ENCODE data around the gene SRGAP2B. TPM values are rescaled to one million over a fixed set of nuclear protein-coding genes. Genes with fewer than 3 reads are reported as not detected.
"Not testable (repeated sequence)": the region's sequence is repeated elsewhere in the genome, so short reads cannot be mapped to it uniquely, and the experiment has no call there.

SRGAP2B gene
- total RNA-seq, 1 experiment from 2014 or later, result 45.0 TPM

DNA sequence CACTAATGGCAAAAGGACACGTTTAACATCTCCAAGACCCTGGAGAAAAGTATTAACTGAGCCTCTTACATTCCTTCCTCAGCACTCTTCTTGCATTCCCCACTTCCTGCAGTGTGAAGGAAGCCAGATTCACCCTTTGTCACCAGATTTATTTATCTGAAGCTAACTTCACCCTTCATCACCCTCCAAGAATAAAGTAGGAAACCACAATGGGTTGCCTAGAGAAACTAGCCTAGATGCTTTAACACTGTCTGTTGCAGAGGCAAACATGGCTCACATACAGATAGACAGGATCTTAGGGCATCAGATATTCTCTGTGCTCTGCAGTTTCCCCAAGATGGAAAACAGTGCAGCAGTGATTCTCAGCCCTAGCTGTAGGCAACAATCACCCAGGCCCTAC lies 147.6 kb downstream of the SRGAP2B start:
- DNase-seq (ENCODE audit: low read depth), result not testable (repeated sequence)

DNA sequence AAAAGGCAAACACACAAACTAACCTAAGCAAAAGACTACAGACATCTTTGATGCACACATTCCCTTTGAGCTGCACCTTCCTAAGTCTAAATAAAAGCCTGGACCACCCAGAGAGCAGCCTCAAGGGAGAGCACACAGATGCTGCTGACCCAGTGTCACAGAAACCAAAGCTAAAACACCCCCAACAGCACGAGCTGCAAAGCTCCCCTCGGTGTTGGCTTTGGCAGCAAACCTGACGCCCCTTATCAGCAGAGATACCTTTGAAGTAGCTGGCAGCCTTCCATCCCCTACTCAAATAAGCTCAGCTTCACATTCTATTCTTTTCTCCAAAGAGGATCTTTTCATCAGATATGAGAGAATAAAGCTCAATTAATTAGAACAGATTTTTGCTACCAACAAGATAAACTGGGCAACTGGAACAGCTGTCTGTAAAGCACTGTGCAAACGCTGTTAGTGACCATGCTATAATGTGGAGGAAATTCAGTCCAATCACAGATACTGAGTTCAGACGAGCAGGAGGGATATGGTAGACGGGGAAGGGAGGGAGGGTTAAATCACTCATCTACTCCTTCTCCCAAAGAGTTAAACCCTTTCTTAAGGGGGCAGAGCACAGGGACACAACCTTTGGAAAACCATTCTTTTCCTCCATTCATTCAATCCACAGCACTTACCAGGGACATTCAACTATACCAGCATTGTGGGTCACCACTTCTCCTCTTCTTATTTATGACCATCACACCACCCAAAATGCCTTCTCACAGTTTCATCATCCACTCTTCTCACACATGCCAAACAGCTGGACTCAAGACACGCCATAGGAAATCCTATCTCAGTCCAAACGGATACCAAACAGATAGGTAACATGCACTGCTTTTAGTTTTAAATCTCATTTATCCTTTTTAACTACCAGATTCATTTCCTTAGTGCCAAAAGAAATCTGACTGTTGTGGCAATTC lies 148.3 kb downstream of the SRGAP2B start:
- not testable (repeated sequence) for DNase-seq (ENCODE audit: low read depth)

DNA sequence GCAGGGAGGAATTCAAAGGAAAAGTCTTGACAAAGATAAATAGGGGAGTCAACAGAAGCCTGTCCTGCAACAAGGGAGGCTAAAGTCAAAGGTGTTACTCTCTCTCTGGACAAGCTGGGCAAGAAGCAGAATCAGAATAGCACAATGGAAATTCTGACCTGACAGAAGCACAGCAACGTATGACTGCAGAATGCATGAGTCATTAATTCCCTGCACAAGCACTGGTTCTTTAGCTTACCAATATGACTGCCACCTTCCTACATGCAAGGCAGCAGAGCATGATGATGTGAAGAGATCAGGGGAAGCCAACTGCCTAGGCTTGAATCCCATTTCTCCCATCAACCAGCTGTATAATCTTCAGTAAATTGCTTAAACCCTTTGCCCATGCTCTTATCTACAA lies 153.4 kb downstream of the SRGAP2B start:
- DNase-seq (ENCODE audit: low read depth), result not testable (repeated sequence)

DNA sequence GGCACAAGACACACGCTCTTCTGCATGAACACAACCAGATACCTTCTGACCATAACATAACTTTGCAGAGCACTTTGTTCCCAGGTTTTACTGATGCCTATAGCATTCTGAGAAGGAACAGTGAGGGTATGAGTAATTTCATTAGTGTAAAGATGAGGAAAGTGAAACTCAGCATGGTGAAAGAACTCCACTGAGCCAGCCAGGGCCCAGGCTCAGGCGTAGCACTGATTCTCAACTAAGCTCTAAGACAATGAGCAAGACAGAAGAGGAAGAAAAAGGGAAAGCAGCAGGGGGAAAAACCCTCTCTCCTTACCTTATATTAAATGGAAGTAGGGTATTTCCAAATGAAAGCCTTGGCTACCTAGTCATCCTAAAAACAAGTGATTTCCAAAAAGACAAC lies 155.1 kb downstream of the SRGAP2B start:
- DNase-seq (ENCODE audit: low read depth), result not testable (repeated sequence)

DNA sequence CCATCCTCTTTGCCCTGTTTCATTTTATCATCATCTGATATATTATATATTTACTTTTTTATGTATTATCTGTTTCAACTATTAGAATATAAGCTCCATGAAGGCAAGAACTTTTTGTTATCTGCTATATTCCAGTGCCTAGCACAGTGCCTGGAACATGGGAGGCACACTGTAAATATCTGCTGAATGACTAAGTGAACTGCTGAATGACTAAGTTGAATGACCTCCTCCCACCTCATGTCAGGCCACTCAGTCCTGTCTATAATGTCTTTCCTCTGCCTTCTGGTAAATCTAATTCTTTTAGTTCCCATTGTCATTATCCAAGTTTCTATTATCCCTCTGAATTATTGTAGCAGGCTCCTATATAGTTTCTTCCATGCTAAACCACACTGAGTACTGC lies 156.5 kb downstream of the SRGAP2B start:
- DNase-seq (ENCODE audit: low read depth), result not testable (repeated sequence)

DNA sequence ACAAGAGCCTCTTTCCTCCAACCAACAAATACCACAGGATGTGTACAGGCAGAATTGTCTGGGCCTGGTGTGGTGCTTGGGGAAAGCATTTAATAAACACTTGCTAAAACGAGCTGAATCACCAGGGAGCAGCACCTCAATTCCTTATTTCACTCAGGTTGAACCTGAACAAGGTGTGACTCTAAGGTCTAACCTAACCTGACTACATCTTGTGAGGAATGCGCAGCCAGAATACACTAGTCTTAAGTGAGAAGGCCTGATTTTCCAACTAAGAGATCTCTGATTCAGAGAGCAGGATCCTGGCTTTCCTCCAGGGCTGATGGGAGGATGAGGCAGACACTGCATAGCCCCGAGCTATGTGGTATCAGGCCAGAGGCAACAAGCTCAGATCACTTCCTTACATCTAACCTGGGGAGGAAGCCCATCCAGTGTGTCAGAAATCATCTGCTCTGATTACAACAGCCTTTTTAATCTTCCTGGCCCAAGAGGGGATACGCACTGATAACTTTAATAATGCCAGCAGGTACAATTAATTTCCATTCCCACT lies 158.9 kb downstream of the SRGAP2B start:
- DNase-seq (ENCODE audit: low read depth), result not testable (repeated sequence)

DNA sequence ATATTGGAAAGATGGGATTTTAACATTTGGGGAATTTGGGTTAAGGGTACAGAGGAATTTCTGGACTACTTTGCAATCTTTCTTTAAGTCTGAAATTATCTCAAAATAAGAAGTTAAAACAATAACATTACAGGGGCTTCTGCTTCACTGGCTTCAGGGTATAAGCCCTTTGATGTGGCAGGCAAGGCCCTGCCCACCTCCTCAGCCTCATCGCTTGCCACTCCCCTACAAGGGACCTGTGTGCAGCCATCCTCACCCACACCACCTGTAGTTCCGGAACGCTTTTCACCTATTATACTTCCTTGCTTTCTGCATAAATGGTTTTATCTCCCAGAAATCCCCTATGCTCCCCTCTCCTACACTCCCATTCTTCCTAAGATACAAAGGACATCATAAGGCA lies 159.8 kb downstream of the SRGAP2B start:
- not testable (repeated sequence) for DNase-seq (ENCODE audit: low read depth)

DNA sequence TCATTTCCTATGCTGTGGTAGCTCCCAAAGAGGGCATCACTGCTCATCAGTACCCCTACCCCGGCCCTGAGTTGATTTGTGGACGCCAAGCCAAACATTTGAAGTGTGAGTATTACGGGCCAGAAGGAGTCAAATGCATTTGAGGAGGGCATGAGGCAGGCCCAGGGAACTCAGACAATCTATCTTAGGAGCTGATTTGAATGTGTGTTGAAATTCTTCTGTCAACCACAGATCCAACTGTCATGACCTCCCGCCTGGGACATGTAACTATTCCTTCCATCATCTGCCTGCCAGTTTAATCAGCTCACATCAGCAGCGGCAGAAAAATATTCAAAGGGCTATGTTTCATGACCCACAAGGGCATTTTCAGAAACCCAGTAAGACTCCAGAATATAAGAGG lies 162.1 kb downstream of the SRGAP2B start:
- not testable (repeated sequence) for DNase-seq (ENCODE audit: low read depth)

DNA sequence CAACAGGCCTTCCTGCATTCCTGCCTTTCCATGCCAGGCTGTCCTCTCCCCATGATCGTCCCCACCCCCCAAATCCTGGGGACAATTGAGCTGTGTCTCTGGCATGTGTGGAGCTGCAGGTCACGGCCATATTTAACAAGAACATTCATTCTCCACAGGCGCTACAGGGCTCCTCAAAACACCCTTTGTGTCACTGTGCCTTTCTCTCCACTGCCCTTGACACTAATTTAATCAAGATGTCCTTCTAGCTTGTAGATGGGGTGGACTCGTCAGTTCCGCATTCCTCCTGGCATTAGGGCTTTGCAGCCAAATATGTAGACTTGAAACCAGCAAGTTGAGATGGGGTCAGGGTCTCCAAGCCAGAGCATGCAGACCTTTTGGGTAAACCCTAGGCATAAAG lies 163.0 kb downstream of the SRGAP2B start:
- peak; percentile 23 for DNase-seq (ENCODE audit: low read depth)

DNA sequence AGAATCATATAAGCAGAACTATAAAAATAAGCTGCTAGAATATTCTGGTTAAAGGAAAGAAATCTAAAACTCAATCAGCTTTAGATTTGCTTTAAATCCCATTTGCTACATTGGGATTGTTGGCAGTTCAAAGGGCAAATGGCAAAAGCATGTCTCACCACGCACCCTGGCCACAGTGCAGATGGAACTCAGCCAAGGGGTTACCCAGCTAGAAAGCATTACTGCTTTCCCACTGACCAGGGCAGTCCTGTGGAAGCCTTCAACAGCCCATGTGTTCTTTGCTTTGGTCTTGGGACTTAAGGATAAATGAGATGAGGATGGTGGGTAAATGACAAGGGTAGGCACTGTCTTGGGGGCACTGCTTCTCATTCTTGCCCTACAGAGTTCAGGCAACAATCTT lies 163.6 kb downstream of the SRGAP2B start:
- peak; percentile 24 for DNase-seq (ENCODE audit: low read depth)

DNA sequence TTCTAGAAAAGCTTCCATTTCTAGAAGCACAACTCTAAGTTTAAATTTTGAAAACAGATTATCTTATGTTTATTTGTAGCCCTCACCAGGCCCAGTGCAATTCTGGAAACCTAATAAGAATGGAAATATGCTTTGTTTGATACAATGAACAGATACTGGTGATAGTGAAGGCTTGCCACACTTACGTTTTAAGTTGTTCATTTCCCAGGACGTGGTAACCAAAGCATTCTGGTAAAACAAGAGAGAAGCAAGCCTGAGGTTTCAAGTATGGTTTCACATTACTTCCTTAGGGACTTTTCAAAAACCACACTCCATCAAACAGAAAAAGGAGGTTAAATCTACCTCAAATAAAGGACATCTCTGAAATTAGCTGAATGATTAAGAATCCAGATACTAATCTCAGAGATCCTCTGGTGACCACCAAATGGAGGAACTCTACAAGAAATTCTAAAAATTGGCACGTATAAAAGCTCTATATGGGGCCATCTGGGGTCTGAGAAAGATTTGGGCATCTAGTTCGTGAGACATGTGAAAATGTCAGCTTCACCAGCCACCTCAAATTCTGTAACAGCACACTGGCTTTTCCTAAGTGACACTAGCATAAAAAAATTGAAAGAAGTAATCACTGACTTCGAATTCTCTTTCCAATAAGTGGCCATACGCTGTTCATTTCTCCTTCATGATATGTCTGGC lies 164.9 kb downstream of the SRGAP2B start:
- peak; percentile 1 for DNase-seq (ENCODE audit: low read depth)

DNA sequence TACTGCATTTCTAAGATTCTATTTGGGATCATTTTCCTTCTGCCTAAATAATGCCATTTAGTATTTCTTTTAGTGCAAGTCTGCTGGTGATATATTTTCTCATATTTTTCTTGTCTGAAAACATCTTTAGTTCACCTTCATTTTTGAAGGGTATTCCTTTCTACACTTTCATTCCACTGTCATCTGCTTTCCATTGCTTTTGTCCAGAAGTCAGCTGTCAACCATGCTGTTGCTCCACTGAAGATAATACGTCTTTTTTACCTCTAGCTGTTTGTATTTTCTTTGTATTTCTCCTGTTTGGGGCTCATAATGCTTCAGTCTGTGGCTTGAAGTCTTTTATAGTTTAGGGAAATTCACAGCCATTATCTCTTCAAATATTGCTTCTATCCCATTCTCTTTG lies 167.8 kb downstream of the SRGAP2B start:
- DNase-seq (ENCODE audit: low read depth), result peak; percentile 21

DNA sequence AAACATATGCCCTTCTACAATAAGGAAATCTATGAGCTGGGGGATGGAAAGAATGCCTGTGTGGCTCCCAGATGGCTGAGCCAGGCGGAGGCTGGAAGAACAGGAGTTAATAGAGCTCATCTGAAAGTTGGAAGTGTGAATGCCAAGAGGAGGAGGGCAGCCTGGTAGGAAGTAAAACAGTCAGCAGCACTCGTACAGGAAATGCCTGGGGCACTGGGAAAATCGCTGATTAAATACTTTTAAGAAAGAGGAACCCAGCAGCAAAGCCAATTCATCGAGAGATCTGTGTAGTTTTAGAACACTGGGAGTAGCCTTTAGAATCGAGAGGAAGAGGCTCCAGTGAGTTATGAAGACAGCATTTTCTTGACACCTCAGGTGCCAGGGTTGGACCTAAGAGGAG lies 171.5 kb downstream of the SRGAP2B start:
- not testable (repeated sequence) for DNase-seq (ENCODE audit: low read depth)

DNA sequence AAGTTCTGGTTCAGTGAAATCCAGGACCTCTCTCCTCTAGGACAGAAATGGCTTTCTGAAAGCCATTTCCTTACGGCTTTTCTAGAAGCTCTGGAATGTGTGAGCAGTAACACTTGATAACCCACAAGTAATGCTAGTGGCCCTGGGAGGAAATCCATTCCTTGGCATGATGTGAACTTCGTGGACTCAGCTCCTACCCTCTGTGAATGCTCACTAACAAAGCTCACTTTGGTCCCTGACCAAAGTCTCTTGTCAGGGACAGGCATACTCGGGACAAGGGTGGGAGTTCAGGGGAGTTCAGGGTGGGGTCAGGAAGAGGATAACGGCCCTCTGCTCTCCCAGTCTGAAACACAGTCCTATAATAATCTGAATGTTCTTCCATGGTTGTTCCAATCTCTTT lies 172.3 kb downstream of the SRGAP2B start:
- peak; percentile 1 for DNase-seq (ENCODE audit: low read depth)

DNA sequence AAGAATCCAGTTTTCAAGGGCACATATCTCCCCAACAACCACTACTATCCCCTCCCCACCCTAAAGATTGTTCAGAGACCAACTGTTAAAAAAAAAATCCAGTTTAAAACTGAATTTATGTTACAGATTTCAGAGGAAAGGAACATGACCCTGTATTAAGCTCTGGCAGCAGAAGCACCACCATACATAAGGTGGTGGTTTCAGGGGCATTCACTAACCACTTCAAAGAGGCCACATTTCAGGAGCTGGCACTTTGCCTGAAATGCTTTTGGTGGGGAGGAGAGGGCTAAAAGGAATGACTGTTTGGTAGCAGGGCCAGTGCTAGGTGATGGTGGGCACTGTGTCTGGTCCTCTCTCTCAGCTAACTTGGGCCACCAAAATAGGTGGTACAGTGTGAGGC lies 176.0 kb downstream of the SRGAP2B start:
- DNase-seq (ENCODE audit: low read depth), result not testable (repeated sequence)

DNA sequence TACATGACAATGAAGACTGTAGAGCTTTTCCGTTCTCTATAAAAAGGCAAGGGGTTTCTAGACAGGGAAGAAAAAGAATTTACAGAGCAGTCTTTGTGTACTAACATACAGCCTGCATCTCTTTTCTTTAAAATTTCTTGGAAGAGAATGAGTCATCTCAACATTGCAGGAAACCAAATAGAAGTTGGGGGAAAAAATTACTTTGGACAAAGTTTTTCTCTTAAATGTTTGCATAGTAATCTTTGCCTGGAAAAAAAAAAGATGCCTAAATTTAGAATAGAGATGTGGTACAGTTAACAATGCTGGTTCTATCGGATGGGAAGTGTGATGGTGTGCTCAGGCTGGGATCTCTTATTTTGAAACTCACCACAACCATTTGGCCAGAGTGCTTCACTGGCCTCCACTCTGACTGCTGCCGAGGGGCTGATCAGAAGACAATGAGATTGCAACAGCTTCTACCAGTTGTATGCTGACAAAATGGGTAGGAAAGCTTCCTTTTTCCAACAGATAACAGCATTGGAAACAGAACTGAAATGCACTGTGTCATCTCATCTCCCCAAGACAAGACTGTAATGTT lies 177.0 kb downstream of the SRGAP2B start:
- not testable (repeated sequence) for DNase-seq (ENCODE audit: low read depth)

DNA sequence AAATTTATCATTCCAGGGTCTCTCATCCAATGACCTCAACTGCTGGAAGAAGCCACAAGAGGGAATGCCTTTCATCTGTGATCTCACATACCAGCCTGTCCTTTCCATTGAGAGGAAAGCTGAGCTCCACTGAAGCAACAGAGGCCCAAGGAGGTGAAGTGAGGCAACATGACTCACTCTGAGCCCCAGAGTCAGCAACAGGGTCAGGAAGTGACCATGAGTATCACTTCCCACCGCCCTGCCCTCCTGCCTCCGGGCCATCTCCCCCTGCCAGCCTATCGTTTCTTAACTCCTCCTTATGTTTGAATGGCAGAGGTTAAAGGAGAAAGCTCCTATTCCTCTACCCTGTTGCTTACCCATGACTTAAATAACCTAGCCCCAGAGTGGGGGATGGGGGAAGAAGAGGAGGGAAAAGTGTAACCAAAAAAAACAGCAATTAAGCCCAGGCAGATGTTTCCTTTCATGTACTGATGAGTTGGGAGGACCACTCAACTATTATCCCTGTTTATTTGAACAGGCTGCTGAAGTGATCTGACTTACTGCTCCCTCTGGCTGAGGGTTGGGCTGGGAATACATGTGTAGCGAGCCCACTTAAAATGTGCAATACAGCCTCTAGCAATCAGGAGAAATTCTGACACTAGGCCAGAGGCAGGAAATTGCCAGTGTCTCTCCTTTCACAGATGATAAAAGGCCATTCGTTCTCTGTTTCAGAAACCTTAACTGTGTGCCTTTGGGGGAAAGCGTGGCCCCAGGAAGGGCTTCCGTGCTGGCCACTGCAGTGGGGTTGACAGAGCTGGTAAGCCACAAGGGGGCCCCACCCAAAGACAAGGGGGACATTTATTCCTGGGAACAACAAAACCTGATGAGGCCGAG lies 177.7 kb downstream of the SRGAP2B start:
- not testable (repeated sequence) for DNase-seq (ENCODE audit: low read depth)

DNA sequence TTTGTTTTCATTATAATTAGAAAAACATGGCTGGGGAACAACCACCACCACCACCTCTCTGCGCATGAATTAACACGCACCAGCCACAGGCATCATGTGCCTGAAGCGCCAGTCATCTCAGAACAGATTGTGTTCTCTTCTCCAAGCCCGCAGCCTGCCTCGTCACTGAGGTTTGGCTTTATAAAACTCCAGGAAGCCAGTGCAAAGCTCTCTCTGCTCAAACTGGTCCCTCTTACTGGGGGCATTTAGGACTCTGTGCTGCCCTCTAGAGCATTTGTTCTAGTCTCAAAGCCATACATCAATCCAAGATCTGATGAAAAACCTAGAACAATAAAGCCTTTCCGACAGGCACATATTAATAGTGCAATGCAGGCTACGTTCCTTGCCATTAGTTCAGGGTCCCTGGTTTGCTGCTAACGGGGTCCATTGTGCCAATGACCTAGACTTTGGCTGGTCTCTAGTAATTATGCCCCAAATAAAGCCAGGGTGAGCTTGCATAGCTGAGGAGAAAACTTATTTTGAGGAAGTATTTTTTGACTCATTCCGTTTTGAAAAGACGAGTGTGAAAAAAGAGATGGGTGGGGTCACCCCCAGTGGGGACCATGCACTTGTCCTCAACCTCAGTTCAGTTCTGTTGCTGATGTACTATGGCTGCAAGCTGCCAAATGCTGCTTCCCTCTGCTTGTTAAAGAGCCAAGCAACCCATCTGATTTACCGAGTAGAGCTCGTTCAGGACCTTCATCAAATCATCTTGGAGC lies 181.0 kb downstream of the SRGAP2B start:
- not testable (repeated sequence) for DNase-seq (ENCODE audit: low read depth)

DNA sequence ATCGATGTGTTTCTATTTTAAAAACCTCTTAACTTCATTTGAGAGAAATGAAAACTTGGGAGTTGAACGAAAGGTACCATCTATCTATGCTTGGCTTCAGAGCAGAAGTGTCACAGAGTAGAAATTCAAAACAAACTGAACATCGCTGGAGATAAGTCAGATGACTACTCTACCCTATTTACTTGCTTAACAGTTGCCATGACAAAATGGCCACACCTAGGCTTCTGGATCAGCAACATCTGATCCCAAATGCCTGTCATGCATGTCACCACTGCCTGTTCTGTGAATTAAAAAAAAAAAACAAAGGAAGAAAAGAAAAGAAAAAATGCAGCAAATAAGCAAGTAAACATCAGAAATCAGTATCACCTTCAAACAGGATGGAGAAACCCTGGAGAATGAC lies 181.7 kb downstream of the SRGAP2B start:
- DNase-seq (ENCODE audit: low read depth), result not testable (repeated sequence)

DNA sequence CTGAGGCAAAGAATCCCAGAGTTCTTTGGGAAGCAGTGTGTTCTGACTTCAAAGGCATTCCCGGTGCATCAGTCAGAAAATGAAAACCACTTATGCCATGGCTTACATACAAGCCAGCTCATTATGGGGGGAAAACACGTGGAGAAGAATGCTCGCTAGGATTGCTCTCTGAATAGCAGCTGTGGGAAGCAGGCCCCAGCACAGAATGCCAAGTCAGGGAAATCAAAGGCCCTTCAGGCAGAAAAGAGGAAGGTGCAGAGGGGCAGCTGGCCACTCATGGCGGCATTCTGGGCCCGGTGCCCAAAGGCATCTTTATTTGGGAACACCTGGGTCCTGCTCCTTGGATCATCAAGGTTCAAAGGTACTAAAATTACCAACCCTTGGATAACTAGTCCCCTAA lies 184.4 kb downstream of the SRGAP2B start:
- DNase-seq (ENCODE audit: low read depth), result not testable (repeated sequence)

Data from M059J (cell line).